Activated CD4-positive, alpha-beta T cell treated with anti-CD3 and anti-CD28 coated beads, Interleukin-2, amount 10 ng/mL, durations not matched to agents 7 days and 5 days (primary cell): ENCODE data around the gene NOXO1. TPM values are rescaled to one million over a fixed set of nuclear protein-coding genes. Genes with fewer than 3 reads are reported as not detected.

Experiments
- CTCF ChIA-PET: fragments of 350-600 bp; sonication (Branson Sonifier 250); formaldehyde crosslinking; loops from one replicate; lab custom pipeline; 2021; ENCODE audit warnings: antibody characterized with exemption; lab: Charles Lee
- POLR2A ChIA-PET: fragments of 350-600 bp; sonication (Branson Sonifier 250); formaldehyde crosslinking; loops from one replicate; lab custom pipeline; 2021; ENCODE audit warnings: antibody characterized with exemption; lab: Charles Lee
- DNase-seq: peaks from one replicate; pipeline ENCODE4 v3.0.0-alpha.2; 2020
- H3K27ac Mint-ChIP-seq: one replicate; pipeline ENCODE4 v1.8.0; 2021; ENCODE audit warnings: mild to moderate bottlenecking, moderate library complexity, mixed read lengths
- H3K27me3 Mint-ChIP-seq: one replicate; pipeline ENCODE4 v1.8.0; 2021; ENCODE audit warnings: mixed read lengths
- H3K36me3 Mint-ChIP-seq: one replicate; pipeline ENCODE4 v1.8.0; 2021; ENCODE audit warnings: low read depth, mixed read lengths
- H3K4me1 Mint-ChIP-seq: one replicate; pipeline ENCODE4 v1.8.0; 2021; ENCODE audit warnings: mixed read lengths
- H3K4me3 Mint-ChIP-seq: one replicate; pipeline ENCODE4 v1.8.0; 2021; ENCODE audit warnings: mild to moderate bottlenecking, moderate library complexity, mixed read lengths
- H3K9me3 Mint-ChIP-seq: one replicate; pipeline ENCODE4 v1.8.0; 2021; ENCODE audit warnings: mixed read lengths
- total RNA-seq, 2 experiments: library from RNA; stranded (reverse); gene quantifications; one replicate each; pipeline ENCODE4 v1.2.3, GENCODE V29; 2021

The NOXO1 gene
- total RNA-seq, 2 experiments from 2014 or later, result 0.87 to 0.89 TPM

DNA sequence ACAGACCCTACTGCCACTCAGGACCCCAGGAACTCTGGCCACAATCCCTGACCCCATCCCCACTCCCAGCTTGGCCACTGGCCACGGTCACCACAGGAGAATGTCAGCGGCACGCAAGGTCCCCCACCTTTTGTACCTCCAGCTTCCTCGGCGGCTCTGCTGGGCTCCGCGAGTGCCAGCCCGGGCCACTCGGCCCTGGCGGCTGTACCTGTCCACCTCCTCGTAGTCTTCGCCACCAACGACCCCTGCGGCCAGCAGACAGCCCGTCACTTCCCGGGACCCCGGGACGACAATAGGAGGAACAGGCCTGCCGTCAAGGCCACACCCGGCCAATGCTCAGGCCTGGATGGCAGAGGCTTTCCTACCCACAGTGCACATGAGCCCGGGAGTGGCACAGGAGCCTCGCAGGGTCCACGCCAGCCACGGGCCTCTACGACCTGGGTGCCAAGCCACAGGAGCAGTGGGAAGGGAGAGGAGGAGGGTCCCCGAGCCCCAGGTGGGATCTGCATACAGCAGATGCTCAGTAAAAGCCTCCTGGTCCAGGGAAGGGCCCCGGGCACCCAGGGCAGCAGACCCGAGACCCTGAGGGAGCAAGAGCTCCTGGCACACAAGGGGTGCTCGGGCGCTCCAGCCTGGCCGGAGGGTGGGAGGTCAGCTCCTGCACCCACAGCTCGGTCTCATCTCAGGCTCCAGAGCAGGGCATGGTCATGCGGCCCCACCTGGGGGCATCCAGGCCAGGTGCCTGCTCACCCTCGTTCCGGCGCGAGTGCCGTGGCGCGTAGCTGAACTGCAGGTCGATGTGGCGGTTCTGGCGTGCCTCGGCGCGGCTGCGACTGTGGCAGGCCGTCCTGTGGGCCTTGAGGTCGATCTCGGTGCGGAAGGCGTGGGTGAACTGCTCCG lies 20.4 kb upstream of the NOXO1 start:
- Mint-ChIP-seq H3K4me3 (no peak overlapping the region), H3K4me1 (peaks cover 17% of the 10 kb centered on the region), H3K27me3 (no peaks in the 10 kb centered on the region), H3K36me3 (peaks cover 25% of the 10 kb centered on the region), H3K27ac (no peak overlapping the region), H3K9me3 (no peaks in the 10 kb centered on the region)
- no peak for DNase-seq
- POLR2A ChIA-PET, result no interaction called here
- CTCF ChIA-PET, result no interaction called here

- Mint-ChIP-seq H3K27me3 (no peaks in the 10 kb centered on the region), H3K36me3 (peaks cover 22% of the 10 kb centered on the region), H3K4me3 (no peak overlapping the region), H3K27ac (no peak overlapping the region), H3K9me3 (no peaks in the 10 kb centered on the region), H3K4me1 (peaks cover 17% of the 10 kb centered on the region)
- ChIA-PET CTCF (no interaction called here), POLR2A (no interaction called here)
- no peak for DNase-seq
Observed at GRCh38 chr16:2001035-2001434, 19.8 kb upstream of the NOXO1 start.

DNA sequence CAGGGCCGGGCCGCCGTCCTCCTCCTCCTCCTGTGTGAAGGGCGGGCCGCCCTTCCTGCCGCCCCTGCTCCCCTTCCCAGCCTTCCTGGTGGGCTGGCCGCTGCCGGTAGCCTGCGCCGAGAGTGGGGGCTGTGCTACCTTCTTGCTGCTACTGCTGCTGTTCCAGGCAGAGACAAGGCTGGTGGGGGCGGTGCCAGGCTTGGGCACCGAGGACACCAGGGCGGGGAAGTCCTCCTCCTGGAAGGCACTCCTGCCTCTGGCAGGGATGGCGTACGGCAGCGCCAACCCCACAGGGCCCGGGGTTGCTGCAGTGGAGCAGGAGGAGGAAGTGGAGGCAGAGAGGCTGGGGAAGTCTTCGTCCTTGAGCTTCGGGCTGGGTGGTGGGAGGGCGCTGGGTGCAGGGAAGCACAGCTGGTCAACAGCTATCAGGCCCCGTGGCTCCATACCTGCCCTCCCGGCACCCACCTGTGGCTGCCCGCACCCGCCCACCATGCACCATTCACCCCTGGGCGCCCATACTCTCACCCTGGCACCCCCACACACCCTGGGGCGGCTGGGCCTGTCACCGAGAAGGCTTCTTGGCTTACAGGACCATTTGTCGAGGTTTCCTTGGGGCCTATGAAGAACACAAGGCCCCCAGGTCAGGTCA lies 18.7 kb upstream of the NOXO1 start:
- CTCF ChIA-PET, result interaction anchor here (1.2 kb wide), 2 partner anchors 16 to 23 kb away, joined by 3 read pairs; partner anchors contain the start of gene GFER
- H3K4me3 Mint-ChIP-seq, result no peak overlapping the region
- no peak for DNase-seq
- peaks cover 12% of the 10 kb centered on the region for H3K4me1 Mint-ChIP-seq
- POLR2A ChIA-PET, result no interaction called here
- peaks cover 19% of the 10 kb centered on the region for H3K36me3 Mint-ChIP-seq
- no peak overlapping the region for H3K27ac Mint-ChIP-seq
- no peaks in the 10 kb centered on the region for H3K27me3 Mint-ChIP-seq
- no peaks in the 10 kb centered on the region for H3K9me3 Mint-ChIP-seq

DNA sequence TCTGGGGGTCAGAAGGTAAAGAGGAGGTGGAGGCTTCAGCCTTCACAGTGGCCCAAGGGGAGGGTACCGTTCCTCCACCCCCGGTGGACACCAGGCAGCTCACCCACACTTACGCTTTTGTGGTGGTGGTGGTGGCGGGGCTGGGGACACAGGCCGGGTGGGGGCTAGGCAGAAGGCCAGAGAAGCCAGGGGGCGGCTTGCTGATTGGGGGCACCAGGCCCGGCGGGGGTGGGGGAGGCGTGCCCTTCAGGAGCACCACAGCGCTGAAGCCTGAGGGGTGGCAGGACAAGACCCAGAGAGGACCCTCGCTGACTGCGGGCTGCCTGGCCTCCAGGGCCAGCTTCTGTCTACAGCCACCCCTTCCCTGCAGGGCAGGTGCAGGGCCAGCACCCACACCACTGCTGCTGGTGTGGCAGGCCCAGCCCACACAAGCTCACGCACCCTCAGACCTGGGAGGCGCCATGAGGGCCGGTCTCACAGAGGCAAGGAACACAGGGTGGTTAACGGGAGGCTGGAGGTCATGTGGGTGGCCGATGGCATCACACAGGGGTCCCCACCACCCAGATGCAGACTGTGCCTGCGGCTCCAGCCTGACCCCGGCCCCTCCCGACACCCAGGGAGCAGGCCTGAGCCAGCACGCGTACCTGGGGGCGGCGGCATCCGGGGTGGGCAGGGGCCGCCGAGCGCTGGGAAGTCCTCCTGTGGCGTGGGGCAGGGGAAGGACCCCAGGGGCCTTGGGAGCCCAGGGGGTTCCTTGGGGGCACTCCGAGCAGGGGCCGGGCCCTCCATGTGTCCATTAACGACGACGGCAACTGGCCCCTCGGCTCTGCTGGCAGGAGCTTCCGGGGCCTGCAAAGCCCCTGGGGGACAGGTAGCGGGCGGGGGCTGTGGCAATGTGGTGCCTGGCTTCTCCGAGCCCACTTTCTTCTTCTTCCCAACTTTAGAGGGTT lies 17.9 kb upstream of the NOXO1 start:
- H3K9me3 Mint-ChIP-seq, result no peaks in the 10 kb centered on the region
- H3K27me3 Mint-ChIP-seq, result no peaks in the 10 kb centered on the region
- peaks cover 9% of the 10 kb centered on the region for H3K4me1 Mint-ChIP-seq
- no peak overlapping the region for H3K4me3 Mint-ChIP-seq
- POLR2A ChIA-PET, result no interaction called here
- DNase-seq, result no peak
- H3K36me3 Mint-ChIP-seq, result peaks cover 19% of the 10 kb centered on the region
- CTCF ChIA-PET, result interaction anchor here (1.2 kb wide), 3 partner anchors 15 to 23 kb away, joined by 3 read pairs; partner anchors contain the start of genes GFER and NOXO1
- no peak overlapping the region for H3K27ac Mint-ChIP-seq

DNA sequence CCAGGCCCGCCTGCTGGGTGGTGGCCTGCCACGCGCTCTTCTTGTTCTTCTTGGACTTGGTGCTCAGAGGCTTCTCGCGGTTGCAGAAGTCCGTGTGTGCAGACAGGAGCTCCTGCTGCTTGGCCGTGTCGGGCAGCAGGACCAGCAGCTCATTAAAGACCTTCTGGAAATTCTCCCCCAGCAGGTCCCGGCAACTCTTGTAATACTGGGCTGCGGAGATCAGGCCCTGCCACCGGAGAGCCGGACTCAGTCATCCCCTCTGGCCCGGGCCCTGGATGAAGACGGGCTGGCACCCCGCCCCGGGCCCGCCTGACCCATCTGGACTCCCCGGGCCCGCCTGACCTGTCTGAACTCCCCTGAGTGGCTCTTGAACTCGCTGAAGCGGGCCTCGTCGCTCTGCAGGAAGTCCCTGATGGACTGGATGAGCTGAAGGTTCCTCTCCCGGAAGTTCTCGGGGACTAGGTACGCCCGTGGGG lies 17.1 kb upstream of the NOXO1 start:
- Mint-ChIP-seq H3K27ac (no peak overlapping the region), H3K9me3 (no peaks in the 10 kb centered on the region), H3K36me3 (peaks cover 19% of the 10 kb centered on the region), H3K27me3 (no peaks in the 10 kb centered on the region), H3K4me3 (no peak overlapping the region), H3K4me1 (peaks cover 11% of the 10 kb centered on the region)
- no peak for DNase-seq
- CTCF ChIA-PET, result interaction anchor here (1.2 kb wide), 2 partner anchors 15 to 17 kb away, joined by 3 read pairs; partner anchors contain the start of genes GFER and NOXO1
- POLR2A ChIA-PET, result no interaction called here

DNA sequence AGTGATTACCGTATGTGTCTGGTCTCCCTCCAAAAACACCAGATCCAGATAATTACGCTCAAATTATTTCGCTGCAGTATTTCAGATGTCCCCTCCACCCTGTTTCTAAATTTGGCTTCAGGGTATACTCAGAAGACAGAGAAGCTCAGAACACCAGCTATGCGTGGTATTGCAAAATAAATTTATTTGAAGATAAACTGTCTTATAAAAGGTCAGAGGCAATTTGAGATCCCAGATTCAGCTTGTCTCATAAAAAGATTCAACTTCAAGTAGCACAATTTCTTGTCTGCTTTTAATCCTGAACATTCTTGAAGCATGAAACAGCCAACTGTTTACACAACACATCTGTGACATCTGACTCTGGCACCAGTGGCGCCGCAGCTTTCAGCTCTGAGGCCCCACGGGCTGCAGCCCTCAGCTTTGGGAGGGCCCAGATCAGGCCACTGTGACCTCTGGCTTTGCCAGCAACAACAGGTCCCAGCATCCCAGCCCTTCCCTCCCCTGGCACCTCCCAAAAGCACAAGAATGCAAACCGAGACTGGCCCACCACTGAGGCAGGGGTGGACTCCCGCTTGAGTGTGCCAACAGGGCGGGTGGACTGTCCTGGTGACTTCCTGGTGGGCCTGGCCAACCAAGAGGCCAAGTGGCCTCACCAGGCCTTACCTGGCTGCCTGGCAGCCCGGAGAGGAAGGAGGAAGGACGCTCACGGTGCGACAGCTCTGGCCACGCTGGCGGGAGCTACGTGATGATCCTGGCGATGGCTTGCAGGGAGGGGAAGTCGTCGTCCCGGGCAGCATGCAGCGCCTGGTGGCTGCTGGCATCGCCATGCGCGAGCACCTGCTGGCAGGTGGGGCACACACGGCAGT lies 16.5 kb upstream of the NOXO1 start:
- no peak overlapping the region for H3K27ac Mint-ChIP-seq
- peaks cover 13% of the 10 kb centered on the region for H3K4me1 Mint-ChIP-seq
- H3K27me3 Mint-ChIP-seq, result no peaks in the 10 kb centered on the region
- CTCF ChIA-PET, result interaction anchor here (1.2 kb wide), 1 partner anchor 143 kb away, joined by 5 read pairs; no protein-coding TSS in a partner anchor
- H3K36me3 Mint-ChIP-seq, result peaks cover 19% of the 10 kb centered on the region
- POLR2A ChIA-PET, result no interaction called here
- H3K4me3 Mint-ChIP-seq, result no peak overlapping the region
- H3K9me3 Mint-ChIP-seq, result no peaks in the 10 kb centered on the region
- no peak for DNase-seq

- ChIA-PET CTCF (interaction anchor here (0.9 to 5.0 kb wide), 5 partner anchors 10 to 29 kb away, joined by 3 to 36 read pairs (median 4); partner anchors contain the start of genes GFER and ZNF598), POLR2A (interaction anchor here (0.9 kb wide), 1 partner anchor 160 kb away, joined by 3 read pairs; no protein-coding TSS in a partner anchor)
- peak overlapping the region; percentile 80 for H3K27ac Mint-ChIP-seq
- no peaks in the 10 kb centered on the region for H3K9me3 Mint-ChIP-seq
- no peak overlapping the region for H3K4me3 Mint-ChIP-seq
- no peak for DNase-seq
- H3K36me3 Mint-ChIP-seq, result peaks cover 9% of the 10 kb centered on the region
- peaks cover 24% of the 10 kb centered on the region for H3K4me1 Mint-ChIP-seq
- peaks cover 16% of the 10 kb centered on the region for H3K27me3 Mint-ChIP-seq
Observed at GRCh38 chr16:1993731-1994131, 12.5 kb upstream of the NOXO1 start.

DNA sequence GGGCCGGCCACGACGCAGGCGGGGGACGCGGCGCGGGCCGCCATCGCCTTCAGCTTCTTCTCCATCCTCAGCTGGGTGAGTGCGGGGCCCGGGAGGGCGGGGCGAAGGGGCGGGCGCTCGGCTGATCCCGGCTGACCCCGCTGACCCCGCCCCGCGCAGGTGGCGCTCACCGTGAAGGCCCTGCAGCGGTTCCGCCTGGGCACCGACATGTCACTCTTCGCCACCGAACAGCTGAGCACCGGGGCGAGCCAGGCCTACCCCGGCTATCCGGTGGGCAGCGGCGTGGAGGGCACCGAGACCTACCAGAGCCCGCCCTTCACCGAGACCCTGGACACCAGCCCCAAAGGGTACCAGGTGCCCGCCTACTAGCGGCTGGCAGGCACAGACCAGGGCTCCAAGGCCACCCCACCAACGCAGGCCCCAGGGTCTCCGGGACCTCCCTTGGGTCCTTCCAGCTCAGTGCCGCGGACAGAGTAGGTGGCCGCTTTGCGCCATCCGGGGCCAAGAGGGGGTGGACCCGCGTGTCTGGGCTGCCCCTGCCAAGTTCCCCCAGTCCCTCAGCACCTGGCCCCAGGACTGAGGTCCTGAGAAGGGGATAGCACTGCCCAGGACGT lies 11.5 kb upstream of the NOXO1 start:
- Mint-ChIP-seq H3K36me3 (peaks cover 3% of the 10 kb centered on the region), H3K4me1 (peaks cover 26% of the 10 kb centered on the region), H3K9me3 (no peaks in the 10 kb centered on the region), H3K4me3 (no peak overlapping the region), H3K27ac (no peak overlapping the region), H3K27me3 (peaks cover 21% of the 10 kb centered on the region)
- CTCF ChIA-PET, result interaction anchor here (0.9 to 5.0 kb wide), 2 partner anchors 12 to 30 kb away, joined by 3 to 36 read pairs; no protein-coding TSS in a partner anchor
- no peak for DNase-seq
- POLR2A ChIA-PET, result interaction anchor here (1.4 kb wide), 1 partner anchor 163 kb away, joined by 3 read pairs; the partner anchor contains the start of gene TRAF7

- peak overlapping the region; percentile 13 for H3K27ac Mint-ChIP-seq
Observed at GRCh38 chr16:1991948-1992703, 10.9 kb upstream of the NOXO1 start.

GRCh38 chr16:1991588-1991947 lies 10.3 kb upstream of the NOXO1 start:
- H3K36me3 Mint-ChIP-seq, result peaks cover 3% of the 10 kb centered on the region
- H3K9me3 Mint-ChIP-seq, result no peaks in the 10 kb centered on the region
- no peak for DNase-seq
- ChIA-PET CTCF (interaction anchor here (0.6 to 5.0 kb wide), 3 partner anchors 12 to 149 kb away, joined by 3 to 36 read pairs (median 3); no protein-coding TSS in a partner anchor), POLR2A (interaction anchor here (0.6 to 1.4 kb wide), 2 partner anchors 149 to 164 kb away, joined by 3 read pairs; partner anchors contain the start of gene TRAF7)
- H3K27me3 Mint-ChIP-seq, result peaks cover 21% of the 10 kb centered on the region
- H3K27ac Mint-ChIP-seq, result peak overlapping the region; percentile 80
- peaks cover 23% of the 10 kb centered on the region for H3K4me1 Mint-ChIP-seq
- H3K4me3 Mint-ChIP-seq, result peak overlapping the region; percentile 61

More at GRCh38 chr16:1991948-1992703, 10.9 kb upstream of the NOXO1 start:
- POLR2A ChIA-PET, result interaction anchor here (1.4 kb wide), 1 partner anchor 163 kb away, joined by 3 read pairs; the partner anchor contains the start of gene TRAF7
- DNase-seq, result peak; percentile 98
- Mint-ChIP-seq H3K4me3 (peak overlapping the region; percentile 40), H3K27me3 (peaks cover 21% of the 10 kb centered on the region), H3K36me3 (no peaks in the 10 kb centered on the region), H3K4me1 (peaks cover 26% of the 10 kb centered on the region), H3K9me3 (no peaks in the 10 kb centered on the region)
- CTCF ChIA-PET, result interaction anchor here (0.6 to 5.0 kb wide), 2 partner anchors 12 to 148 kb away, joined by 3 to 36 read pairs; no protein-coding TSS in a partner anchor
